Kidney epithelial cell (primary cell): ENCODE data around the gene MTMR8. TPM values are rescaled to one million over a fixed set of nuclear protein-coding genes. Genes with fewer than 3 reads are reported as not detected.

Experiments
- DNase-seq: peaks from one replicate; pipeline ENCODE4 v3.0.0-alpha.2; 2010; ENCODE audit warnings: low read depth
- H3K27me3 ChIP-seq: 2 replicates; pipeline ENCODE4 v1.6.0; 2011; ENCODE audit warnings: low read length; ENCODE audit not compliant: control insufficient read depth, insufficient read depth
- H3K36me3 ChIP-seq: 2 replicates; pipeline ENCODE4 v1.5.1; 2011; ENCODE audit warnings: low read length; ENCODE audit not compliant: control insufficient read depth, insufficient read depth
- H3K4me3 ChIP-seq: 2 replicates; pipeline ENCODE4 v1.5.1; 2011; ENCODE audit warnings: low read depth, mild to moderate bottlenecking, control low read depth, low read length
- CTCF ChIP-seq: IDR thresholded peaks from 2 replicates; pipeline ENCODE4 v1.5.1; 2011; ENCODE audit warnings: mild to moderate bottlenecking, moderate library complexity, low read length, control low read depth, inconsistent platforms; ENCODE audit not compliant: insufficient read depth, poor library complexity, severe bottlenecking
- total RNA-seq: library from RNA; depleted of rRNA; stranded (reverse); fragments of >200 nt; gene quantifications from 2 replicates; pipeline ENCODE4 v1.2.3, GENCODE V29; 2015

Gene MTMR8
- total RNA-seq, 1 donor from 2014 or later, result 1.5 TPM

GRCh38 chrX:64379924-64380323 is 15.3 kb downstream of the MTMR8 start:
- no peaks in the 10 kb centered on the region for H3K27me3 ChIP-seq
- no peak overlapping the region for H3K4me3 ChIP-seq
- TF ChIP-seq CTCF, result no peak
- H3K36me3 ChIP-seq, result no peaks in the 10 kb centered on the region
- no peak for DNase-seq

GRCh38 chrX:64377753-64378152 is 17.5 kb downstream of the MTMR8 start:
- TF ChIP-seq CTCF, result no peak
- no peaks in the 10 kb centered on the region for H3K27me3 ChIP-seq
- no peak overlapping the region for H3K4me3 ChIP-seq
- no peak for DNase-seq
- H3K36me3 ChIP-seq, result no peaks in the 10 kb centered on the region

GRCh38 chrX:64352081-64352480 is 43.2 kb downstream of the MTMR8 start:
- no peaks in the 10 kb centered on the region for H3K27me3 ChIP-seq
- TF ChIP-seq CTCF, result no peak
- H3K4me3 ChIP-seq, result no peak overlapping the region
- DNase-seq, result no peak
- H3K36me3 ChIP-seq, result no peaks in the 10 kb centered on the region

GRCh38 chrX:64350521-64350920 is 44.7 kb downstream of the MTMR8 start:
- Histone ChIP-seq H3K36me3 (no peaks in the 10 kb centered on the region), H3K4me3 (no peak overlapping the region), H3K27me3 (no peaks in the 10 kb centered on the region)
- TF ChIP-seq CTCF, result no peak
- DNase-seq, result no peak

GRCh38 chrX:64350047-64350446 is 45.2 kb downstream of the MTMR8 start:
- TF ChIP-seq CTCF, result no peak
- no peaks in the 10 kb centered on the region for H3K27me3 ChIP-seq
- no peaks in the 10 kb centered on the region for H3K36me3 ChIP-seq
- no peak for DNase-seq
- no peak overlapping the region for H3K4me3 ChIP-seq

GRCh38 chrX:64342811-64343210 is 52.4 kb downstream of the MTMR8 start:
- Histone ChIP-seq H3K27me3 (no peaks in the 10 kb centered on the region), H3K36me3 (no peaks in the 10 kb centered on the region), H3K4me3 (no peak overlapping the region)
- DNase-seq, result no peak
- TF ChIP-seq CTCF, result no peak
